Thyroid gland (tissue), 4 donors: ENCODE results near the gene SEPTIN8. TPM values are rescaled to one million over a fixed set of nuclear protein-coding genes. Genes with fewer than 3 reads are reported as not detected.

ENCODE experiments used
- DNase-seq, 2 donors: peaks; one replicate each; pipeline ENCODE4 v3.0.0-alpha.2; 2019
- H3K27ac ChIP-seq, 3 donors: fragments of 200-600 bp; sonication (generic); 1 replicate in 2 of 3; 2 replicates in 1 of 3; pipeline ENCODE4 v1.5.1; 2016 to 2019; ENCODE audit warnings: mild to moderate bottlenecking in 1 of 3, moderate library complexity in 1 of 3
- H3K27me3 ChIP-seq: fragments of 200-600 bp; sonication (generic); one replicate; pipeline ENCODE4 v1.5.1; 2019
- H3K36me3 ChIP-seq, 2 donors: fragments of 200-600 bp; sonication (generic); one replicate each; pipeline ENCODE4 v1.5.1; 2016 to 2019
- H3K4me1 ChIP-seq, 2 donors: fragments of 200-600 bp; sonication (generic); one replicate each; pipeline ENCODE4 v1.5.1; 2017 to 2019
- H3K4me3 ChIP-seq, 3 donors: fragments of 200-600 bp; sonication (generic); replicated peaks in 1 of 3; 1 replicate in 2 of 3; 2 replicates in 1 of 3; pipeline ENCODE4 v1.5.1; 2016; ENCODE audit warnings: mild to moderate bottlenecking in 1 of 3
- H3K9me3 ChIP-seq: fragments of 200-600 bp; sonication (generic); one replicate; pipeline ENCODE4 v1.5.1; 2017
- CTCF ChIP-seq, 6 experiments: fragments of 200-600 bp in 3 of 6; fragments of 450-650 bp in 3 of 6; sonication (generic) in 3 of 6; IDR thresholded peaks; one replicate each; pipeline ENCODE4 v1.5.1; 2016 to 2019; ENCODE audit warnings: antibody characterized with exemption in 6 of 6, mild to moderate bottlenecking in 2 of 6, inconsistent platforms in 1 of 6, moderate library complexity in 1 of 6
- POLR2A ChIP-seq, 2 donors: fragments of 450-650 bp; IDR thresholded peaks; one replicate each; pipeline ENCODE4 v1.6.1; 2017; ENCODE audit warnings: antibody characterized with exemption in 2 of 2, mild to moderate bottlenecking in 2 of 2, moderate library complexity in 1 of 2
- WGBS, 2 donors: methylation state at CpG; one replicate each; pipeline ENCODE4 v1.1.5; 2017; 5-methylcytosine and 5-hydroxymethylcytosine counted together
- intact Hi-C: fragments of 100-400 bp; cut with DNase I; formaldehyde crosslinking; loops from one replicate; pipeline ENCODE4 v1.15.1; 2023
- total RNA-seq, 4 donors: library from RNA; depleted of rRNA; stranded (reverse); fragments of >200 nt; gene quantifications; one replicate each; pipeline ENCODE4 v1.2.3, GENCODE V29; 2016

The SEPTIN8 gene
- total RNA-seq, 4 donors from 2014 or later, result 41.9 to 57.7 (median 46.7) TPM

- no peak for DNase-seq
Measured at GRCh38 chr5:132762246-132763000, 14.6 kb downstream of the SEPTIN8 start.

GRCh38 chr5:132761321-132762240 is 15.5 kb downstream of the SEPTIN8 start:
- Histone ChIP-seq H3K4me3 (no peak overlapping the region), H3K27ac (no peak overlapping the region), H3K27me3 (no peaks in the 10 kb centered on the region), H3K36me3 (peaks cover 60 to 65% of the 10 kb centered on the region in 2 donors), H3K9me3 (no peaks in the 10 kb centered on the region), H3K4me1 (peaks cover under 1 to 3% of the 10 kb centered on the region in 2 donors)
- DNase-seq, result no peak
- intact Hi-C loops, result no loop called here
- 92 to 93% methylated on average over 20 to 22 of the region's 22 CpGs for WGBS, 2 donors
- no peak for TF ChIP-seq CTCF (IDR thresholded peaks at IDR 0.05)
- TF ChIP-seq POLR2A (IDR thresholded peaks at IDR 0.05), result no peak

More at GRCh38 chr5:132762246-132763000, 14.6 kb downstream of the SEPTIN8 start:
- H3K27me3 ChIP-seq, result no peaks in the 10 kb centered on the region
- H3K9me3 ChIP-seq, result no peaks in the 10 kb centered on the region
- 95 to 99% methylated on average over 9 to 10 of the region's 11 CpGs for WGBS, 2 donors
- TF ChIP-seq CTCF (IDR thresholded peaks at IDR 0.05) (no peak), POLR2A (IDR thresholded peaks at IDR 0.05) (no peak)
- H3K4me1 ChIP-seq, result peaks cover 9 to 11% of the 10 kb centered on the region in 2 donors
- intact Hi-C loops, result no loop called here
- no peak overlapping the region for H3K27ac ChIP-seq
- no peak overlapping the region for H3K4me3 ChIP-seq
- H3K36me3 ChIP-seq, result peaks cover 60 to 65% of the 10 kb centered on the region in 2 donors

GRCh38 chr5:132760601-132761317 is 16.3 kb downstream of the SEPTIN8 start:
- 95 to 97% methylated on average over 21 of the region's 21 CpGs for WGBS, 2 donors
- Histone ChIP-seq H3K4me3 (no peak overlapping the region), H3K27ac (no peak overlapping the region), H3K9me3 (no peaks in the 10 kb centered on the region), H3K36me3 (peaks cover 60 to 65% of the 10 kb centered on the region in 2 donors), H3K27me3 (no peaks in the 10 kb centered on the region), H3K4me1 (no peaks in the 10 kb centered on the region)
- TF ChIP-seq CTCF (IDR thresholded peaks at IDR 0.05) (no peak), POLR2A (IDR thresholded peaks at IDR 0.05) (no peak)
- intact Hi-C loops, result no loop called here
- DNase-seq, result no peak

- H3K4me1 ChIP-seq, result no peaks in the 10 kb centered on the region
- H3K4me3 ChIP-seq, result no peak overlapping the region
- no peaks in the 10 kb centered on the region for H3K9me3 ChIP-seq
- peaks cover 58 to 61% of the 10 kb centered on the region in 2 donors for H3K36me3 ChIP-seq
- intact Hi-C loops, result no loop called here
- DNase-seq, result no peak
- TF ChIP-seq CTCF (IDR thresholded peaks at IDR 0.05), result no peak
- no peak for TF ChIP-seq POLR2A (IDR thresholded peaks at IDR 0.05)
- H3K27ac ChIP-seq, result no peak overlapping the region
- 93 to 98% methylated on average over 9 to 12 of the region's 12 CpGs for WGBS, 2 donors
- H3K27me3 ChIP-seq, result no peaks in the 10 kb centered on the region
Measured at GRCh38 chr5:132760049-132760420, 17.0 kb downstream of the SEPTIN8 start.
